HepG2 (cell line): ENCODE data around the gene URM1. TPM values are rescaled to one million over a fixed set of nuclear protein-coding genes. Genes with fewer than 3 reads are reported as not detected.

Source experiments
- AHR ChIP-seq: IDR thresholded peaks from 2 replicates; pipeline ENCODE4 v1.6.1; 2018; ENCODE audit warnings: missing genetic modification reagents, missing compliant biosample characterization
- ARNTL ChIP-seq: sonication (generic); formaldehyde crosslinking; IDR thresholded peaks from 2 replicates; pipeline ENCODE4 v1.4.0; 2020; ENCODE audit warnings: mild to moderate bottlenecking, missing genetic modification reagents
- CREM ChIP-seq, 2 experiments: sonication (generic) in 1 of 2; formaldehyde crosslinking in 1 of 2; IDR thresholded peaks; 2 replicates each; pipeline versions ENCODE4 v1.4.0 to v1.6.1; 2016 to 2020; ENCODE audit warnings: antibody characterized with exemption in 1 of 2, mild to moderate bottlenecking in 1 of 2, missing genetic modification reagents in 1 of 2
- FOXC1 ChIP-seq: sonication (generic); formaldehyde crosslinking; IDR thresholded peaks from 2 replicates; pipeline ENCODE4 v1.8.0; 2022; ENCODE audit warnings: mild to moderate bottlenecking, missing genetic modification reagents, borderline replicate concordance
- GFI1 ChIP-seq: sonication (generic); formaldehyde crosslinking; IDR thresholded peaks from 2 replicates; pipeline ENCODE4 v1.5.0; 2020; ENCODE audit warnings: missing genetic modification reagents, mild to moderate bottlenecking, borderline replicate concordance
- HMG20A ChIP-seq: IDR thresholded peaks from 2 replicates; pipeline ENCODE4 v1.6.1; 2016; ENCODE audit warnings: borderline replicate concordance
- KLF6 ChIP-seq: IDR thresholded peaks from 2 replicates; pipeline ENCODE4 v1.8.0; 2016; ENCODE audit warnings: missing biosample characterization, missing genetic modification reagents
- MTF1 ChIP-seq: sonication (generic); formaldehyde crosslinking; IDR thresholded peaks from 2 replicates; pipeline ENCODE4 v1.5.0; 2020; ENCODE audit warnings: missing genetic modification reagents
- POLR2G ChIP-seq: fragments of 200-400 bp; formaldehyde crosslinking; IDR thresholded peaks from 2 replicates; pipeline ENCODE4 v1.6.1; 2018; ENCODE audit warnings: mild to moderate bottlenecking, low read depth, low read length, moderate library complexity
- SNAI1 ChIP-seq: sonication (generic); formaldehyde crosslinking; IDR thresholded peaks from 2 replicates; pipeline ENCODE4 v1.5.0; 2020; ENCODE audit warnings: mild to moderate bottlenecking, missing genetic modification reagents, borderline replicate concordance
- TRIM24 ChIP-seq: sonication (generic); formaldehyde crosslinking; IDR thresholded peaks from 2 replicates; pipeline ENCODE4 v1.8.0; 2022; ENCODE audit warnings: mild to moderate bottlenecking, missing genetic modification reagents
- U2AF2 ChIP-seq: fragments of 200-400 bp; formaldehyde crosslinking; IDR thresholded peaks from 2 replicates; pipeline ENCODE4 v1.6.1; 2017; ENCODE audit warnings: low read depth, mild to moderate bottlenecking, low read length
- ZFP90 ChIP-seq: sonication (generic); formaldehyde crosslinking; IDR thresholded peaks from 2 replicates; pipeline ENCODE4 v1.8.0; 2022; ENCODE audit warnings: missing genetic modification reagents, mild to moderate bottlenecking, inconsistent platforms, borderline replicate concordance
- ZIK1 ChIP-seq: sonication (generic); formaldehyde crosslinking; IDR thresholded peaks from 2 replicates; pipeline ENCODE4 v1.5.0; 2020; ENCODE audit warnings: mild to moderate bottlenecking, low read depth, missing genetic modification reagents, borderline replicate concordance
- ZNF20 ChIP-seq: sonication (generic); formaldehyde crosslinking; IDR thresholded peaks from 2 replicates; pipeline ENCODE4 v1.4.0; 2020; ENCODE audit warnings: mild to moderate bottlenecking, moderate library complexity, missing genetic modification reagents
- ZNF234 ChIP-seq: sonication (generic); formaldehyde crosslinking; conservative IDR thresholded peaks from 2 replicates; pipeline ENCODE4 v1.5.1; 2020; ENCODE audit warnings: mild to moderate bottlenecking, missing genetic modification reagents
- ZNF264 ChIP-seq: sonication (generic); formaldehyde crosslinking; IDR thresholded peaks from 2 replicates; pipeline ENCODE4 v1.4.0; 2020; ENCODE audit warnings: missing genetic modification reagents
- ZNF274 ChIP-seq: sonication (generic); formaldehyde crosslinking; IDR thresholded peaks from 2 replicates; pipeline ENCODE4 v1.5.1; 2020; ENCODE audit warnings: mild to moderate bottlenecking, missing genetic modification reagents
- ZNF317 ChIP-seq: sonication (generic); formaldehyde crosslinking; IDR thresholded peaks from 2 replicates; pipeline ENCODE4 v1.5.0; 2020; ENCODE audit warnings: mild to moderate bottlenecking, missing genetic modification reagents
- ZNF441 ChIP-seq: sonication (generic); formaldehyde crosslinking; IDR thresholded peaks from 2 replicates; pipeline ENCODE4 v1.7.0; 2021; ENCODE audit warnings: missing genetic modification reagents, borderline replicate concordance
- ZNF607 ChIP-seq: sonication (generic); formaldehyde crosslinking; IDR thresholded peaks from 2 replicates; pipeline ENCODE4 v1.5.1; 2020; ENCODE audit warnings: missing genetic modification reagents, mild to moderate bottlenecking, borderline replicate concordance
- ZNF652 ChIP-seq: IDR thresholded peaks from 2 replicates; pipeline ENCODE4 v1.6.1; 2016; ENCODE audit warnings: low read depth, borderline replicate concordance
- polyA plus RNA-seq, 8 experiments: library from polyadenylated mRNA; depleted of rRNA in 3 of 8; stranded (reverse) in 7 of 8; unstranded in 1 of 8; fragments of >200 nt; fragmentation: Illumina TruSeq in 4 of 8; extraction: Trizol in 4 of 8; gene quantifications; 2 replicates each; pipeline versions ENCODE4 v1.2.1 to v1.2.3, GENCODE V29; 2011 to 2016; ENCODE audit warnings: low read depth in 4 of 8, missing spikeins in 1 of 8, mixed read lengths in 1 of 8; ENCODE audit not compliant: insufficient read depth in 1 of 8
- total RNA-seq, 5 experiments: library from RNA; depleted of rRNA; stranded (reverse); fragments of >200 nt; fragmentation: Illumina TruSeq; extraction: Trizol; gene quantifications; 2 replicates each; pipeline ENCODE4 v1.2.3, GENCODE V29; 2016; ENCODE audit warnings: low read depth in 1 of 5
- TF ChIP-seq, protein P1 (sequence below): sonication (generic); formaldehyde crosslinking; IDR thresholded peaks from 2 replicates; pipeline ENCODE4 v1.5.1; 2020; ENCODE audit warnings: missing genetic modification reagents, mild to moderate bottlenecking, borderline replicate concordance
- TF ChIP-seq, protein P2 (sequence below): sonication (generic); formaldehyde crosslinking; IDR thresholded peaks from 2 replicates; pipeline ENCODE4 v1.8.0; 2022; ENCODE audit warnings: missing genetic modification reagents, mild to moderate bottlenecking, borderline replicate concordance
- TF ChIP-seq, protein P3 (sequence below): IDR thresholded peaks from 2 replicates; pipeline ENCODE4 v1.6.1; 2016; ENCODE audit warnings: mild to moderate bottlenecking, missing biosample characterization, missing genetic modification reagents
- TF ChIP-seq, protein P4 (sequence below): IDR thresholded peaks from 2 replicates; pipeline ENCODE4 v1.6.1; 2016; ENCODE audit warnings: mild to moderate bottlenecking

URM1 gene
- total and polyA plus RNA-seq, 2 of the 13 experiments (the other 11 are each of a cell fraction or from before 2014, with no cell fraction given) = 37.1 to 41.3 TPM

DNA sequence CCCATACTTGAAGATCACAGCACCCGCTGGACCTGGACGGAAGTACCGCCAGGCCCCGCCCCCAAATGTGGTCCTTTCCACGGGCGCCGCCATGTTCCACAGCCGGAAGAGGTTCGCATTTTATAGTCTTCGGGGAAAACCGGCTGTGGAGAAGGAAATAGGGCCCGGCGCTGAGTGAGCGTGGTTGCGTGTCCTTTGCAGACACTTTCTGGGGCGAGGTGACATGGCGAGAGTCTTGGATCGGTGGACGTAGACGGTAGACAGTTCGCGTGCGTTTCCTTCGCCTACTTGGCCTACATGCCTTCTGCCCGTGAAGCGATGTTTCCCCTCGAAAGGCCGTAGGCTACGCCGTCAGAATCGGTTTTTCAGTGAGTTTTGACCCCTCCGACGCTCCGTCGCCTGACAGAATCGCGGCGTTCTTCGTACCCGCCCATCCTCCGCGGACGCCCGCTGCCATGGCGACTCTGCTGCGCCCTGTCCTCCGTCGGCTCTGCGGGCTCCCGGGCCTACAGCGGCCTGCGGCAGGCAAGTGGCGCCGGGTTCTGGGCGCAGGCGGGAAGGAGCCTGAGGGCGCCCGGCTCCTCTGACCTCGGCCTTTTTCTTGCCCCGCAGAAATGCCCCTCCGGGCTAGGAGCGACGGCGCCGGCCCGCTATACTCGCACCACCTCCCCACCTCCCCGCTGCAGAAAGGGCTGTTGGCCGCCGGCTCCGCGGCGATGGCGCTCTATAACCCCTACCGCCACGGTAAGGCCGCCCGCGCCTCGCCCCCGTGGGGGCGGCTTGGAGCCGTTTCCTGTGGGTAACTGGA lies 48.6 kb upstream of the URM1 start, which contains the start of the genes COQ4 and TRUB2 (continued):
- TF ChIP-seq ZNF234 (CRISPR knock-in tag) (no peak), ZNF652 (CRISPR knock-in tag) (peak; percentile 36; the same call in 1 of the 2 replicates), MTF1 (CRISPR knock-in tag) (no peak), U2AF2 (peak; percentile 81; the same call in 1 of the 2 replicates), HMG20A (CRISPR knock-in tag) (no peak), ZNF264 (peak; percentile 64; the same call in 1 of the 2 replicates), TRIM24 (CRISPR knock-in tag) (no peak), SNAI1 (CRISPR knock-in tag) (0 out of 2 replicates have a peak, but pooled peaks have one; percentile 67), ZNF274 (CRISPR knock-in tag) (peak; percentile 74), FOXC1 (no peak; the same call in 1 of the 2 replicates), ARNTL (CRISPR knock-in tag) (0 out of 2 replicates have a peak, but pooled peaks have one; percentile 49), AHR (peak; percentile 93; the same call in 1 of the 2 replicates), GFI1 (CRISPR knock-in tag) (peak; percentile 61; the same call in 1 of the 2 replicates), ZNF441 (CRISPR knock-in tag) (peak; percentile 76), ZNF20 (CRISPR knock-in tag) (no peak), ZNF607 (CRISPR knock-in tag) (peak; percentile 92), CREM (IDR thresholded peaks at IDR 0.05) (peak; percentile 89), CREM (CRISPR knock-in tag; IDR thresholded peaks at IDR 0.05) (no peak), ZNF317 (CRISPR knock-in tag) (peak; percentile 70; the same call in 1 of the 2 replicates), ZIK1 (CRISPR knock-in tag) (no peak; the same call in 1 of the 2 replicates), KLF6 (CRISPR knock-in tag) (peak; percentile 91), POLR2G (peak; percentile 88), ZFP90 (CRISPR knock-in tag) (peak; percentile 70)
- TF ChIP-seq, protein P1, sequence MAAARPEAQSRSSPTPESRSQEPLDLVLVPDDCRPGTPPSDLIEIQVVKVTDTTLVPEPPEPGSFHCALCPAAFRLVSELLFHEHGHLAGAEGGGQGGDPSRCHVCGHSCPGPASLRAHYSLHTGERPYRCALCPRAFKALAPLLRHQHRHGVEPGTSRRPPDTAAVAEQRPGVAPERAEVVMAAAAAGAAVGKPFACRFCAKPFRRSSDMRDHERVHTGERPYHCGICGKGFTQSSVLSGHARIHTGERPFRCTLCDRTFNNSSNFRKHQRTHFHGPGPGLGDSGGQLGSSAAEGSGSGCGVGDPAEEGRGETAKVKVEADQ = no peak; the same call in 1 of the 2 replicates
- TF ChIP-seq, protein P2, sequence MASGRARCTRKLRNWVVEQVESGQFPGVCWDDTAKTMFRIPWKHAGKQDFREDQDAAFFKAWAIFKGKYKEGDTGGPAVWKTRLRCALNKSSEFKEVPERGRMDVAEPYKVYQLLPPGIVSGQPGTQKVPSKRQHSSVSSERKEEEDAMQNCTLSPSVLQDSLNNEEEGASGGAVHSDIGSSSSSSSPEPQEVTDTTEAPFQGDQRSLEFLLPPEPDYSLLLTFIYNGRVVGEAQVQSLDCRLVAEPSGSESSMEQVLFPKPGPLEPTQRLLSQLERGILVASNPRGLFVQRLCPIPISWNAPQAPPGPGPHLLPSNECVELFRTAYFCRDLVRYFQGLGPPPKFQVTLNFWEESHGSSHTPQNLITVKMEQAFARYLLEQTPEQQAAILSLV = peak; percentile 82; the same call in 1 of the 2 replicates
- TF ChIP-seq, protein P3, sequence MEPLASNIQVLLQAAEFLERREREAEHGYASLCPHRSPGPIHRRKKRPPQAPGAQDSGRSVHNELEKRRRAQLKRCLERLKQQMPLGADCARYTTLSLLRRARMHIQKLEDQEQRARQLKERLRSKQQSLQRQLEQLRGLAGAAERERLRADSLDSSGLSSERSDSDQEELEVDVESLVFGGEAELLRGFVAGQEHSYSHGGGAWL (CRISPR knock-in tag) = peak; percentile 97
- TF ChIP-seq, protein P4, sequence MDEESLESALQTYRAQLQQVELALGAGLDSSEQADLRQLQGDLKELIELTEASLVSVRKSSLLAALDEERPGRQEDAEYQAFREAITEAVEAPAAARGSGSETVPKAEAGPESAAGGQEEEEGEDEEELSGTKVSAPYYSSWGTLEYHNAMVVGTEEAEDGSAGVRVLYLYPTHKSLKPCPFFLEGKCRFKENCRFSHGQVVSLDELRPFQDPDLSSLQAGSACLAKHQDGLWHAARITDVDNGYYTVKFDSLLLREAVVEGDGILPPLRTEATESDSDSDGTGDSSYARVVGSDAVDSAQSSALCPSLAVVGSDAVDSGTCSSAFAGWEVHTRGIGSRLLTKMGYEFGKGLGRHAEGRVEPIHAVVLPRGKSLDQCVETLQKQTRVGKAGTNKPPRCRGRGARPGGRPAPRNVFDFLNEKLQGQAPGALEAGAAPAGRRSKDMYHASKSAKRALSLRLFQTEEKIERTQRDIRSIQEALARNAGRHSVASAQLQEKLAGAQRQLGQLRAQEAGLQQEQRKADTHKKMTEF (CRISPR knock-in tag) = peak; percentile 94
